ENCODE results near the gene SNIP1.
"Not testable (repeated sequence)": the region's sequence is repeated elsewhere in the genome, so short reads cannot be mapped to it uniquely, and the experiment has no call there.

DNA sequence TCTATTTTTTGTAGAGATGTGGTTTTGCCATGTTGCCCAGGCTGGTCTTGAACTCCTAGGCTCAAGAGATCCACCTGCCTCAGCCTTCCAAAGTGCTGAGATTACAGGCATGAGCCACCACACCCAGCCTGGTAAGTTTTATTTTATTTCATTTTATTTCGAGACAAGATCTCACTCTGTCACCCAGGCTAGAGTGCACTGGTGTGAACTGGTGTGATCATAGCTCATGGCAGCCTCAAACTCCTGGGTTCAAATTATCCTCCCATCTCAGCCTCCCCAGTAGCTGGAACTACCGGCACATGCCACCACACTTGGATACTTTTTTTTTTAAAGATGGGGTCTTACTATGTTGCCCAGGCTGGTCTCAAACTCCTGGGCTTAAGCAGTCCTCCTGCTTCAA lies 51.3 kb downstream of the SNIP1 start:
- TF ChIP-seq POLR2A (IDR thresholded peaks at IDR 0.05; ENCODE audit: extremely low read depth, insufficient read length) = not testable (repeated sequence)
- TF ChIP-seq, protein P1, sequence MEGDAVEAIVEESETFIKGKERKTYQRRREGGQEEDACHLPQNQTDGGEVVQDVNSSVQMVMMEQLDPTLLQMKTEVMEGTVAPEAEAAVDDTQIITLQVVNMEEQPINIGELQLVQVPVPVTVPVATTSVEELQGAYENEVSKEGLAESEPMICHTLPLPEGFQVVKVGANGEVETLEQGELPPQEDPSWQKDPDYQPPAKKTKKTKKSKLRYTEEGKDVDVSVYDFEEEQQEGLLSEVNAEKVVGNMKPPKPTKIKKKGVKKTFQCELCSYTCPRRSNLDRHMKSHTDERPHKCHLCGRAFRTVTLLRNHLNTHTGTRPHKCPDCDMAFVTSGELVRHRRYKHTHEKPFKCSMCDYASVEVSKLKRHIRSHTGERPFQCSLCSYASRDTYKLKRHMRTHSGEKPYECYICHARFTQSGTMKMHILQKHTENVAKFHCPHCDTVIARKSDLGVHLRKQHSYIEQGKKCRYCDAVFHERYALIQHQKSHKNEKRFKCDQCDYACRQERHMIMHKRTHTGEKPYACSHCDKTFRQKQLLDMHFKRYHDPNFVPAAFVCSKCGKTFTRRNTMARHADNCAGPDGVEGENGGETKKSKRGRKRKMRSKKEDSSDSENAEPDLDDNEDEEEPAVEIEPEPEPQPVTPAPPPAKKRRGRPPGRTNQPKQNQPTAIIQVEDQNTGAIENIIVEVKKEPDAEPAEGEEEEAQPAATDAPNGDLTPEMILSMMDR (IDR thresholded peaks at IDR 0.05; ENCODE audit: low read depth, low read length) = not testable (repeated sequence)
